HG03097 (cell line): ENCODE data around the gene CCNG2.

Source experiments
- ATAC-seq: cut with Tn5 transposase; IDR thresholded peaks from one replicate; pipeline ENCODE4 v1.9.1; 2021; ENCODE audit not compliant: unreplicated experiment, low FRiP score

Gene CCNG2

GRCh38 chr4:77174426-77174825, 17.4 kb downstream of the CCNG2 start:
- ATAC-seq: no peak

DNA sequence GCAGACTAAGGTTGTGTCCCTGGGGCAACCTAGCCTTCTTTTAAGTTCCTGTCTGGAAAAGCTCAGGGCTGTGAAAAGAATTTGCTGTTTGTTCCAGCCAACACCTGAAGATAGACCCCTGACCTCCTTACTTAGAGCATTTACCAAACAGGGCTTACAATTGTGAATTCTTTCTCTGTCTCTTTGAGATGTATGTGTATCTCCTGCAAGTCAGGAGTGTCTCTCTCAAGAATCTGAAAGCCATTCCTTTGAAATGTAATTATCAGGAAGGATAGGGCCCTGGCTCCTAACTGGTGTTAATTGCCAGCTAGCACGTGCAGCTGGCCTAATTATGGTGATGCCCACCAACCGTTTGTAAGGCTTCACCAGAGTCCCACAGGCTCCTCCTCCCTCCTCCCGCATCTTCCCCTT, 18.2 kb downstream of the CCNG2 start:
- ATAC-seq: no peak

- ATAC-seq: no peak
Measured at GRCh38 chr4:77176640-77177039, 19.6 kb downstream of the CCNG2 start.

- no peak for ATAC-seq
Measured at GRCh38 chr4:77177199-77177598, 20.2 kb downstream of the CCNG2 start.

- ATAC-seq: no peak
Measured at GRCh38 chr4:77178560-77178959, 21.6 kb downstream of the CCNG2 start.

DNA sequence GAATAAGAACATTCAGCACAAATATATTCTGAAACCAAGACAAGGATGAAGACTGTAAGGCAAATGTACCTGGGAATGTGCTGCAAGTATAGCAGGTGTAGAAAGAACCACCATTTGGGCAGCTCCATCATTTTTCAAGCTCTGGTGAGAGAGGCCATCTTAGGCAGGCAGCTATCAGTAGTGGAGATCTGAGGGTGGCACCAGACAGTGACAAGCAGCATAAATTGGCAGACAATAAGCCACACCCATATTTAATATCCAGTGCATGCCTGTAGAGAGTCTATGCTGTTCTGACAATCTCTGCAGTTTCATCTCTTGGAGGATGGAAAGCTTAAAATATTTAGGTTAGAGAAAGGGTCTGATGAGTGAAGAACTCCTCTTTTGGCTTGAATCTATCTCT, 22.5 kb downstream of the CCNG2 start:
- ATAC-seq: no peak

GRCh38 chr4:77181720-77182119, 24.7 kb downstream of the CCNG2 start:
- ATAC-seq: no peak

DNA sequence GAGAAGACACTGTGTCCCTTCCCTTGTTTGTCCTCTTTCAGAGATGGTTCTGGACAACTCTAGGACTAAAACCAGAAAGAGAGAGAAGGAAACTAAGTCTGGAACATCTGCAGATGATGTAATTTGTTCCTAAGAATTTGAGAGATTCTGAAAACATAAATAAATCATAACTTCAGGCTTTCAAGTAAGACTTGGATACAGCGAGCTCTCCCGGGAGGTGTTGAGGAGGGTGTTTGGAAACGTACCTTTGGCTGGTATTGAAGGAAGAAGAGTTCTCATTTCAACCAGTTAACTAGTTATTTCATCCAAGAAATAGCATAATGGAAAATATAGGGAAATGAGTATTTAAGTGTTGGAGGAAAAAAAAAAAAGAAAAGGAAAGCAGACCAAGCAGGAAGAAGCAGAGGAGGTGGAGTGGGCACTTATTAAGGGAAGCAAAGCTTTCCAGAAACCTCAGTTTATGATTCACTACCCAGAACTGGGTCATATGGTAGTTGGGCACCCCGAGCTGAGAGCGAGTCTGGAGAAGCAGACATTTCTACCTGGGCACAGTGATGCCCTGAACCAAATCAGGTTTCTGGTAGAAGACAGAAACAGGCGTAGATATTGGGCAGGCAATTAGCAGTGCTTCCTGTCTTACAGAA, 26.9 kb downstream of the CCNG2 start:
- no peak for ATAC-seq

DNA sequence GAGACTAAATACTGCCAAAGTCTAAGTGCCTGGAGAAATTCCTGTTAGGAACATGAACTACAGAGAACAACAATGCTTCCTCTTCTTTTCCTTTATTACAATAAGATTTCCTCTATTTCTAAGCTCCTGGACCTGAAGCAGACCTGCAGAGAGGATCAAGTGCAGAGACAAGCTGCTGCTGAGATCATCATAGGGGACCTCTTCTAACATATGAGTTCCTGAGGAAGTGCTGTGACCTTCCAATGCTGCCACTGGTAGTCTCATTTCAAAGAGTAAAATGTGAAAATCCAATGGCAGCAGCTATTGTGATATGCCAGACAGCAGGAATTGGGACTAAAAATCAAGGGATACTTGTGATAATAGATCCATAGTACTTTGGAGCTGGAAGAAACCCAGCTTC, 28.0 kb downstream of the CCNG2 start:
- ATAC-seq: no peak

DNA sequence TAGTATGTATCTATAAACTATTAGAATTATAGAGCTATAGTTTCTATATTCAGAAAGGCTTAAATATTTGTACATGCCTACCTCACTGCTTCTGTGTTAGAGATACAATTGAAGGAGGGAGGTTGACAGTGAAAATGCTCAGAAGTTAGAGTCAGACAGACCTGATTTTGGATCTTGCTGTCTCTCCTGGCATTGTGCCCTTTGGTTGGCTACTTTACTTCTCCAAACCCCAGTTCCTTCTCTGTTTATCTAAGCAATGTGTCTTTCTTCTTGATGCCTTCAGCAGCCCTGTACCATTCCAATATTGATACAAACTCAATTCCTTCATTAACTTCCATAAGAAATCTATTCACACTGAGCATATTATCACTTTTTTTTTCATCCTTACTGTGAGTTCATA, 28.7 kb downstream of the CCNG2 start:
- ATAC-seq: no peak

- no peak for ATAC-seq
Measured at GRCh38 chr4:77187322-77187721, 30.3 kb downstream of the CCNG2 start.

GRCh38 chr4:77188498-77189220, 31.7 kb downstream of the CCNG2 start:
- ATAC-seq: no peak

GRCh38 chr4:77189412-77189811, 32.4 kb downstream of the CCNG2 start:
- no peak for ATAC-seq

GRCh38 chr4:77190053-77190452, 33.0 kb downstream of the CCNG2 start:
- no peak for ATAC-seq

GRCh38 chr4:77193046-77193445, 36.0 kb downstream of the CCNG2 start:
- ATAC-seq: no peak

GRCh38 chr4:77193511-77194102, 36.6 kb downstream of the CCNG2 start:
- ATAC-seq: peak; percentile 91

DNA sequence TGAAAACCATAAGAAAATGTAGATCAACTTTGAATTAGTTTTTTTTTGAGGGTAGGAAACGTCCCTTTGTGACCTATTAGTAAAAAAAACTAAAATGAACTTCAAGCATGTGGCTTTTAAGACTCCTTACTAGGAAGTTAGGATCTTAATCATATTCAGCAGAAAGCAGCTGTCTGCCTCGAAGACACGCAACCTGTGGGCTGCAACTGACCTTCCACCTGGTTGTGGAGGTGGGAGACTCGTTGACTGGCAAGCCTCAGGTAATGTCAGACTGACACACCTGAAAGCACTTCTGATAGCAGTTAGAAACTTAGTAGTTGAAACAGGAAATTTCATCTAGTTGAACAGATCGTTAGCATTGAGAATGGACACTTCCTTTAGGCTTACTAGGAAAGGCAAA, 37.4 kb downstream of the CCNG2 start:
- ATAC-seq: no peak

- ATAC-seq: no peak
Measured at GRCh38 chr4:77194989-77195388, 38.0 kb downstream of the CCNG2 start.

DNA sequence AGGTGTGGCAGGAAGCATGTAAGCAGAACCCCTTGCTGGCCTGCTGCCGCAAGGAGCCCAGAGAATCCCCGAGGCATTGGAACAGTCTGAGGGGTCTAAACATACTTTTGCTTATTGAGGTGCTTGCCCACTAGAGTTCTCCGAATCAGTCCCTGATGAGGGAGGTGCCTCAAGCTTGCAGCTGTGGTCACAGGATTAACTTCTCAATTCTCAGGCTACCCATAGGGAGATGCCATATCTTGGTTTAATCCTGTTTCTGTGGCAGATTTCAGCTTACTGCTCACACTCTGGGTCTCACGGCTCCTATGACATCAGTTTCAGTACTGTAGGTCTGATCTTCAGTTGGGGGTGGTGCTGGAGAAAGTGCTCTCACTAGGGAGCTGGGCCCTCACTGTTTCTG, 39.9 kb downstream of the CCNG2 start:
- peak; percentile 45 for ATAC-seq

- ATAC-seq: no peak
Measured at GRCh38 chr4:77197361-77197760, 40.4 kb downstream of the CCNG2 start.

DNA sequence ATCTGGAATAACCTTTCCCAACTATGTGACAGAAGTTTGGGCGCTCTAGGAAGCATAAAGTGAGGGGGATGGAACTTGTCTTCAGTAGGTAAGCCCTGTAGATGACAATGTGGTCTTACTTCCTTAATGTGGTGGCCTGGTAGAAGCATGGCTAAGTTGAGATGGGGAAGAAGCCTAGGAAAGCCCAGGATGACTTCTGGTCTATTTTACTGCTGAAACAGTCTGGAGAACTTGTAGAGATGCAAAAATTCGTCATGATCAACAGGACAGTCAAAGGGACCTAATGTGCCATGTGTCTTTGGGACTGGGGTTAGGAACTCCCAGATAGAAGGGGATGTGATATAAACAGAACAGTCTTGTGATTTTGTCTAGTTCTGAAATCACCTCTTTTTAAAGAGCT, 40.8 kb downstream of the CCNG2 start:
- ATAC-seq: no peak

DNA sequence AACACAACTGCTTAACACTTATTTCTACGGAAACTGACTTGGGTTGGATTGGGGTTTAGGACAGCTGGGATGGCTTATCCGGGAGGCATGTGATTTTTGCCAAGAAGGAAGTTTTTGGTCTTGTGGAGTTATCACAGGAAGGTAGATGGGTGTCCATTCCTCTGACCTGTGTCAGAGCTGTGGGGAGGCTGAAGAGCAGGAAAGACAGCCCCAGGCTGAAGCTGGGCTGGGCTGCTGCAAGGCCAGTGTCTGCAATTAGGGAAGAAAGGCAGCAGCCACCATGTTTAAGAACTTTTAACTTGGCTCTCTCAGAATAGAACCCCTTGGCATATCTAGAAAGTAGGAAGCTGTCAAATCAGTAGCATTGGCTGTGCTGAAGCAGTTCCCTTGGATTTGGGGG, 42.3 kb downstream of the CCNG2 start:
- no peak for ATAC-seq
